ENCODE data around the gene COL26A1.
"Not testable (repeated sequence)": the region's sequence is repeated elsewhere in the genome, so short reads cannot be mapped to it uniquely, and the experiment has no call there.

The COL26A1 gene

GRCh38 chr7:101453617-101454016, 90.9 kb downstream of the COL26A1 start:
- no peak for DNase-seq

DNA sequence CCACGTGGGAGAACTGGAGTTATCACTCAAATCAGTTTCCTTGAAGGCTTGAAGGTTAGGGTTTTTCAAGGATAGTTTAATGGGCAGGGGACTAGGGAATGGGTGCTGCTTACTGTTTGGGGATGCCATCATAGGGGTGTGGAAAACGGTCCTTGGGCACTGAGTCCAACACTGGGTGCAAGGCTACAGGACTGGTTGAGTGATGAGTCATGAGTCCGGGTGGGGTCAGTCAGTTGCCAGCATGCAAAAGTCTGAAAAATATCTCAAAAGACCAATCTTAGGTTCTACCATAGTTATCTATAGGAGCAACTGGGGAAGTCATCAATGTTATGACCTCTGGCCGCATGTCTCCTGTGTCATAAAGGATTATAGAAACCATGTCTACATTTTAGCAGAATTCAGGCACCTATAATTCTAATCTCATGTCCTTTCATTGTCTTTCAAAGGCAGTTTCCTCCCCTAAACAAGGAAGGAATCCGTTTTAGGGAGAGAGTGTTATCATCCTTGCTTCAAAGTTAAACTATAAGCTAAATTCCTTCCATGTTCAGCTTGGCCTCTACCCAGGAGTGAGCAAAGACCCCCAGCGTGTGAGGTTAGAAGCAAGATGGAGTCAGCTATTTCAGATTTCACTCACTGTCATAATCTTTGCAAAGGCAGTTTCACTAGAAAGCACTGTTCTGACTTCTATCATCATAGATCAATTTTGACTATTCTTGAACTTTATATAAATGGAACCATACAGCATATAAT, 94.5 kb downstream of the COL26A1 start:
- no peak for DNase-seq

GRCh38 chr7:101465131-101465530, 102.5 kb downstream of the COL26A1 start:
- no peak for DNase-seq

DNA sequence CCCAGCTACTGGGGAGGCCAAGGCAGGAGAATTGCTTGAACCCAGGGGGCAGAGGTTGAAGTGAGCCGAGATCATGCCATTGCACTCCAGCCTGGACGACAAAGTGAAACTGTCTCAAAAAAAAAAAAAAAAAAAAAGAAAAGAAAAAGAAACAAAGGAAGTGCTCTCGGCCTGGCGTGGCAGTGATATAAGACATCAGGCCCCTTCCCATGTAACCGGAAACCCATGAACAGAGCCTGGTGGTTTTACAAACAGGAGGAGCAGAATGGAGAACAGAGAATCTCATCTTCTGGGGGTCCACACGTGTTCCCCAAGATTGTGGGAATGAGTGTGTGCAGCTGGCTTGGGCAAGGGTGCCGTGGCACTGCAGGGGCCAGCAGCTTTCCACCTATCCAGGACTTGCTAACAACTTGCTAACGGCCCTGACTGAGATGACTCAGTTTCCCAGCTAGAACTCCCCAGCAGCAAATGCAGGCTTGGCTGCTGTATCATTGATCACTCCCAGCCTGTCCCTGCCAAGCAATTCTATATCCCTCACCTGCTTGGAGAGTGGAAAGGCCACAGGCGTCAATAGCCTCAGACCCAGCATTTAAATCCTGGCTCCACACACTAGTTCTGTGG, 103.0 kb downstream of the COL26A1 start:
- no peak for DNase-seq

DNA sequence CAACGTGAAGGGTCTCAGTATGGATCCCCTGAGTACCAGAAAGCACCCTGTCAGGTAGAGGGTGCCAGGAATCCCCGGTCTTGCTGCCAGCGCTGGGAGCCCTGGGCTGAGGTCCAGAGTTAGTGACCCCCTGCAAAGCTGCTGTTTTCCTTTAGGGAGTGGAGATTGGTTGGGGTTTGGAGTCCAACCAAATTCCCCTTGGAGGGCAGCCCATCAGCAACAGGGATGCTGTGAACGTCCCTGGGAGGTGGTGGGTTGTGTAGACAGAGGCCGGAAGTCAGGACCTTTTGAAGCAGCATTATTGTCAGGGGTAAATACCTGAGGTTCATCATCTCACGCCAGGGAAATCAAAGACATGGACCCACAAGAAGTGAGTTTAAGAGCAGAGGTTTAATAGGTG, 104.2 kb downstream of the COL26A1 start:
- DNase-seq: no peak

GRCh38 chr7:101468546-101469275, 106.0 kb downstream of the COL26A1 start:
- no peak for DNase-seq

DNA sequence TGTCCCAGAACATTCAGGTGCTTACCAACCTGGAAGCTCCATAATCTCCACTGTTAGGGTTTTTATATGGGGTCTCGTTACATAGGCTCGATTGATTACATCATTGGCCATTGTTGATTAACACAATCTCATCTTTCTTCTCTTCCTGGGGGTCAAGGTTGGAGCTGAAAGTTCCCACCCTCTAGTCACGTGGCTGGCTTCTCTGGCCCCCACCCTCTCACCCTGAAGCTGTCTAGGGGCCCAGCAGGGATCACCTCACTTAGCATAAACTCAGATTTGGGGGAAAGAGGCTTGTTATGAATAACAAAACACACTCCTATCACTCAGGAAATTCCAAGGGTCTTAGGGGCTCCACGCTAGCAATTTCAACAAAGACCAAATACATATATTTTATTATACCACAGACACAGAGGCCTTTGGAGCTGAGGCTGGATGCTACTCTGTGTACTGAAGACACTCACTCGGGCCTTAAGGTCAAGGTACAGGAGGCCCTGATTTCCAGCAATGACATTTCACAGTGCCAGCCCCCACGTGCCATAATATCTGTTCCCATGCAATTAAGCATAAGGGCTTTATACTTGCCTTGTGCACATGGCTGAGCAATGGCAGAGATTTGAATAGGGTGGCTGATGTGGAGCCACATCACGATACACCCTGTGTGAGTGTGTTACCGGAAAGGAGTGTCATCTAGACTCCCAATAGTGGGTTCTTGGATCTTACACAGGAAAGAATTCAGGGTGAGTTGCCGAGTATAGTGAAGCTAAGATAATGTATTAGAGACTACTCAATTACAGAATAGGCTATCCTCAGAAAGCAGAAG, 108.2 kb downstream of the COL26A1 start:
- no peak for DNase-seq

GRCh38 chr7:101474178-101474577, 111.5 kb downstream of the COL26A1 start:
- DNase-seq: no peak

DNA sequence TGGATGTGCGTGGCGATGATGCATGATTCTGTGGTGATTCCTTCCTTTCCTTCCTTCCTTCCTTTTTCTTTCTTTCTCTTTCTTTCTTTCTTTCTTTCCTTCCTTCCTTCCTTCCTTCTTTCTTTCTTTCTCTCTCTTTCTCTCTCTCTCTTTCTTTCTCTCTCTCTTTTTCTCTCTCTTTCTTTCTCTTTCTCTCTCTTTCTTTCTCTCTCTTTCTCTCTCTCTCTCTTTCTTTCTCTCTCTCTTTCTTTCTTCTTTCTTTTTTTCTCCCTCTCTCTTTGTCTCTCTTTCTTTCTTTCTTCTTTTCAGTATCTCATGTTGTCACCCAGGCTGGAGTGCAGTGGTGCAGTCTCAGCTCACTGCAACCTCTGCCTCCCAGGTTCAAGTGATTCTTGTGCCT, 113.0 kb downstream of the COL26A1 start:
- not testable (repeated sequence) for DNase-seq

DNA sequence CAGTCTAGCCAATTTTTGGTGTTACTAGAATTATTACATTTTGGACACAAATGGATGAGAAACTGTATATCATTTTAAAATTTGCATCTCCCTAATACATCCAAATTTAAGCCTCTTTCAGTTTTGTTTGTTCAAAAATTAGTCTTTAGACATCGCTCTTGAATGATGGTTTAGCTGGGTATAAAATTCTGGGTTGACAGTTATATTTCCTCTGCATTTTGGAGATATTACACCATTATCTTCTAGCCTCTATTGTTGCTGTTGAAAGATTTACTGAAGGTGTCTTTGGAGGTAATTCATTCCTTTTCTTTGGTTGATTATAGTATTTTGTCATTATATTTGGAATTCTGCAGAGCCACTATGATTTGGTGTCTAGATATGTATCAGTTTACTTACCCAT, 116.5 kb downstream of the COL26A1 start:
- no peak for DNase-seq

DNA sequence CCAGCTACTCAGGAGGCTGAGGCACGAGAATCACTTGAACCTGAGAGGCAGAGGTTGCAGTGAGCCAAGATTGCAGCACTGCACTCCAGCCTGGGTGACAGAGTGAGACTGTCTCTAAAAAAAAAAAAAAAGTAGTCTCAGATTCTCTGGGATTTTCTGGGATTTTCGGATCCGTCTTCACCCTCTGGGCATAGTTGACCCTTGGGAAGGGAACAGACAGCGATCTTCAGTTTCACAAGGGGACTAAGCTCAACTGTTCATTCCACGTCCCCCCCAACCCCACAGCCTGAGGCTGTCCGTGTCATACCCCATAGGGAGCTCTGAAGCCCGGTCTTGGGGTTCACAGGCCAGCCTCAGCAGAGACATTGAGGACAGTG, 123.4 kb downstream of the COL26A1 start:
- DNase-seq: not testable (repeated sequence)

GRCh38 chr7:101486433-101487104, 123.9 kb downstream of the COL26A1 start:
- no peak for DNase-seq

DNA sequence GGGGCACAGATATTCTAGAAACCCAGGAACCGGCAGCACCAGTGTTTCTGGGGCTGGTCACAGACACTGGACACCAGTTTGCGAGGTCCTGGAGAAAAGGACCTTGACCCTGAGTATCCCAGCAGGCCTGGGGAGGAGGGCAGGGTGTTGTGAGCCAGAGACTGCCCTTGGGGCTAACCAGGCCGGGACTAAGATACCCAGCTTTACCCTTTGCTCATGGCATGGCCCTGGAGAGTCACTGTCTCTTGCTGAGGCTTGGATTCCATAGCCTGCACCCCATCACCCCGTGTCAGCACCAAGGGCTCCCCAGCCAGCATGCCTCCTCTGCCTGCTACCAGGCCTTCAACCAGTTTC, 124.4 kb downstream of the COL26A1 start:
- no peak for DNase-seq

GRCh38 chr7:101487753-101488152, 125.1 kb downstream of the COL26A1 start:
- no peak for DNase-seq

- no peak for DNase-seq
Observed at GRCh38 chr7:101488826-101489572, 126.3 kb downstream of the COL26A1 start.

- not testable (repeated sequence) for DNase-seq
Observed at GRCh38 chr7:101490439-101490838, 127.8 kb downstream of the COL26A1 start.

DNA sequence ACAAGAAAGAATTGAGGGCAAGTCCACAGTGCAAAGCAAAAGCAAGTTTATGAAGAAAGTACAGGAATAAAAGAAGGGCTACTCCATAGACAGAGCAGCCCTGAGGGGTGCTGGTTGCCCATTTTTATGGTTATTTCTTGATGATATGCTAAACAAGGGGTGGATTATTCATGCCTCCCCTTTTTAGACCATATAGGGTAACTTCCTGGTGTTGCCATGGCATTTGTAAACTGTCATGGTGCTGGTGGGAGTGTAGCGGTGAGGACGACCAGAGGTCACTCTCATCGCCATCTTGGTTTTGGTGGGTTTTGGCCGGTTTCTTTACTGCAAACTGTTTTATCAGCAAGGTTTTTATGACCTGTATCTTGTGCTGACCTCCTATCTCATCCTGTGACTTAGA, 128.8 kb downstream of the COL26A1 start:
- DNase-seq: not testable (repeated sequence)

GRCh38 chr7:101494602-101495329, 132.1 kb downstream of the COL26A1 start:
- no peak for DNase-seq

DNA sequence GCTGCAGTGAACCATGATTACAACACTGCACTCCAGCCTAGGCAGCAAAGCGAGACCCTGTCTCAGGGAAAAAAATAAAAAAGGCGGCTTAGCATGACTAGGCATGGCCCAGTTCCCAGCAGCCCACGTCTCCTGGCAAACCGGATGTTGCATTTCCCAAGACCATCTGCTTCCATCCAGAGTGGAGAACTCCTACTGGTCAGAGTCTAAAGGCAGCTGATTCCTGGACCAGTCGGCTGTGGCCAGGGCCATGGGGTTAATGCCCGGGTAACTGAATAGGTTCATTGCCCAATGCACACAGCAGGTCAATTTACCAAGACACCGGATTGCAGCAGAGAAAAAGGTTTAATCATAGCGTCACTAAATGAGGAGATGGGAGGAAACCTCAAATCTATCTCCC, 133.3 kb downstream of the COL26A1 start:
- DNase-seq: no peak

- DNase-seq: no peak
Observed at GRCh38 chr7:101501351-101501750, 138.7 kb downstream of the COL26A1 start.

- DNase-seq: no peak
Observed at GRCh38 chr7:101502466-101503098, 139.9 kb downstream of the COL26A1 start.

Data from CD4-positive, alpha-beta T cell treated with Interleukin-17A for 4 hours (primary cell).